SK-N-SH treated with all-trans-retinoic acid at 6 μM for 48 hours (cell line): ENCODE measurements around the gene DYNC2H1.

Source experiments
- CREB5 ChIP-seq: fragments of 250-450 bp; sonication (Bioruptor Pico); IDR thresholded peaks from 2 replicates; pipeline ENCODE4 v1.5.1; 2020; ENCODE audit warnings: low read depth, mild to moderate bottlenecking, moderate library complexity
- ISL1 ChIP-seq: fragments of 250-450 bp; sonication (Bioruptor Pico); IDR thresholded peaks from 2 replicates; pipeline ENCODE4 v2.1.2; 2022; ENCODE audit warnings: mild to moderate bottlenecking, moderate library complexity
- PATZ1 ChIP-seq: fragments of 250-450 bp; sonication (Bioruptor Pico); IDR thresholded peaks from 2 replicates; pipeline ENCODE4 v1.8.0; 2020; ENCODE audit warnings: mild to moderate bottlenecking, moderate library complexity, borderline replicate concordance
- POU6F1 ChIP-seq: fragments of 250-450 bp; sonication (Bioruptor Pico); IDR thresholded peaks from 2 replicates; pipeline ENCODE4 v1.8.0; 2021; ENCODE audit warnings: low read depth, mild to moderate bottlenecking, moderate library complexity, borderline replicate concordance
- PPARA ChIP-seq: fragments of 250-450 bp; sonication (Bioruptor Pico); IDR thresholded peaks from 2 replicates; pipeline ENCODE4 v1.5.0; 2020; ENCODE audit warnings: mild to moderate bottlenecking, borderline replicate concordance
- RARB ChIP-seq: fragments of 250-450 bp; sonication (Bioruptor Pico); IDR thresholded peaks from 2 replicates; pipeline ENCODE4 v1.8.0; 2021; ENCODE audit warnings: mild to moderate bottlenecking, moderate library complexity
- SNAI2 ChIP-seq: fragments of 250-450 bp; sonication (Bioruptor Pico); IDR thresholded peaks from 2 replicates; pipeline ENCODE4 v1.5.0; 2020; ENCODE audit warnings: mild to moderate bottlenecking, moderate library complexity
- TCF4 ChIP-seq: fragments of 250-450 bp; sonication (Bioruptor Pico); IDR thresholded peaks from 2 replicates; pipeline ENCODE4 v1.8.0; 2021; ENCODE audit warnings: mild to moderate bottlenecking, moderate library complexity, borderline replicate concordance
- TOX ChIP-seq: fragments of 250-450 bp; sonication (Bioruptor Pico); IDR thresholded peaks from 2 replicates; pipeline ENCODE4 v1.8.0; 2021; ENCODE audit warnings: mild to moderate bottlenecking, moderate library complexity, borderline replicate concordance
- ZNF70 ChIP-seq: fragments of 450-650 bp; formaldehyde crosslinking; IDR thresholded peaks from 2 replicates; pipeline ENCODE4 v1.5.0; 2020; ENCODE audit warnings: mild to moderate bottlenecking, moderate library complexity
- ZNF8 ChIP-seq: fragments of 450-650 bp; formaldehyde crosslinking; IDR thresholded peaks from 2 replicates; pipeline ENCODE4 v1.5.0; 2020; ENCODE audit warnings: mild to moderate bottlenecking, moderate library complexity

GRCh38 chr11:103125462-103125861 lies 16.2 kb downstream of the DYNC2H1 start:
- TF ChIP-seq CREB5 (CRISPR knock-in tag), result no peak
- no peak for TF ChIP-seq PPARA (CRISPR knock-in tag)
- TF ChIP-seq ZNF8 (CRISPR knock-in tag), result no peak
- TF ChIP-seq PATZ1 (CRISPR knock-in tag), result no peak
- TF ChIP-seq TCF4, result no peak
- TF ChIP-seq ISL1 (CRISPR knock-in tag), result no peak
- TF ChIP-seq POU6F1 (CRISPR knock-in tag), result no peak
- TF ChIP-seq RARB (CRISPR knock-in tag), result no peak
- no peak for TF ChIP-seq ZNF70 (CRISPR knock-in tag)
- TF ChIP-seq SNAI2 (CRISPR knock-in tag), result no peak
- TF ChIP-seq TOX (CRISPR knock-in tag), result no peak
